IMR-90 (cell line): ENCODE results near the gene KCNMA1. TPM values are rescaled to one million over a fixed set of nuclear protein-coding genes. Genes with fewer than 3 reads are reported as not detected.

Source experiments
- ATAC-seq: fragments of 200-7000 bp; cut with Tn5 transposase; 2 replicates; pipeline ENCODE4 v1.9.1; 2020; ENCODE audit warnings: low read depth, mild to moderate bottlenecking, moderate library complexity
- BruUV-seq: library from RNA; stranded (reverse); fragments of 400-500 nt; replicated peaks from 2 replicates; lab custom pipeline; 2021; lab: Mats Ljungman, UMichigan
- CTCF ChIA-PET: fragments of 300-600 bp; formaldehyde crosslinking; extraction: SDS; loops from one replicate; lab custom pipeline; 2021; ENCODE audit warnings: antibody characterized with exemption; lab: Yijun Ruan, JAX
- POLR2A ChIA-PET: fragments of 300-600 bp; sonication (Branson Sonifier 250); formaldehyde crosslinking; loops from one replicate; lab custom pipeline; 2022; ENCODE audit warnings: antibody characterized with exemption; ENCODE audit not compliant: unreplicated experiment; lab: Charles Lee
- DNase-seq: peaks from one replicate; pipeline ENCODE4 v3.0.0; 2013
- H2AFZ ChIP-seq: replicated peaks from 2 replicates; pipeline ENCODE3; 2013; ENCODE audit warnings: low read length, mild to moderate bottlenecking; ENCODE audit not compliant: poor library complexity
- H2AK5ac ChIP-seq: 2 replicates; pipeline ENCODE4 v1.6.1; 2013; ENCODE audit warnings: low read depth, low read length, inconsistent platforms
- H2AK9ac ChIP-seq: replicated peaks from 2 replicates; pipeline ENCODE3; 2013; ENCODE audit warnings: mild to moderate bottlenecking, low read depth, low read length, moderate library complexity; ENCODE audit not compliant: poor library complexity
- H2BK120ac ChIP-seq: 2 replicates; pipeline ENCODE4 v1.6.1; 2013; ENCODE audit warnings: low read depth, low read length, inconsistent platforms
- H2BK15ac ChIP-seq: 3 replicates; pipeline ENCODE4 v1.6.1; 2013; ENCODE audit warnings: low read depth, low read length, inconsistent platforms
- H2BK20ac ChIP-seq: 2 replicates; pipeline ENCODE4 v1.6.1; 2013; ENCODE audit warnings: low read depth, mild to moderate bottlenecking, inconsistent platforms, low read length, moderate library complexity
- H2BK5ac ChIP-seq: 2 replicates; pipeline ENCODE4 v1.6.1; 2013; ENCODE audit warnings: mild to moderate bottlenecking, low read depth, low read length, inconsistent platforms; ENCODE audit not compliant: poor library complexity, severe bottlenecking
- H3K14ac ChIP-seq: replicated peaks from 2 replicates; pipeline ENCODE4 v1.6.1; 2013; ENCODE audit warnings: low read depth, low read length, inconsistent platforms
- H3K18ac ChIP-seq: 2 replicates; pipeline ENCODE4 v1.6.1; 2013; ENCODE audit warnings: low read depth, low read length, control low read depth
- H3K23ac ChIP-seq: 2 replicates; pipeline ENCODE4 v1.6.1; 2013; ENCODE audit warnings: low read depth, low read length, inconsistent platforms
- H3K27ac ChIP-seq: 2 replicates; pipeline ENCODE4 v1.5.1; 2013; ENCODE audit warnings: mild to moderate bottlenecking, control low read depth, low read length; ENCODE audit not compliant: insufficient read depth
- H3K27me3 ChIP-seq: 2 replicates; pipeline ENCODE4 v1.6.1; 2013; ENCODE audit warnings: low read length; ENCODE audit not compliant: control insufficient read depth, insufficient read depth
- H3K36me3 ChIP-seq: 2 replicates; pipeline ENCODE4 v1.6.1; 2013; ENCODE audit warnings: low read length, mixed read lengths; ENCODE audit not compliant: control insufficient read depth, insufficient read depth
- H3K4ac ChIP-seq: 2 replicates; pipeline ENCODE4 v1.6.1; 2013; ENCODE audit warnings: low read depth, low read length, inconsistent platforms
- H3K4me1 ChIP-seq: 2 replicates; pipeline ENCODE4 v1.6.1; 2013; ENCODE audit warnings: low read length, mixed read lengths; ENCODE audit not compliant: control insufficient read depth, insufficient read depth
- H3K4me2 ChIP-seq: 2 replicates; pipeline ENCODE4 v1.6.1; 2013; ENCODE audit warnings: low read depth, mild to moderate bottlenecking, control low read depth, low read length, moderate library complexity
- H3K4me3 ChIP-seq: 2 replicates; pipeline ENCODE4 v1.5.1; 2013; ENCODE audit warnings: low read depth, mild to moderate bottlenecking, control low read depth, low read length, moderate library complexity; ENCODE audit not compliant: insufficient read depth
- H3K56ac ChIP-seq: 2 replicates; pipeline ENCODE4 v1.6.1; 2013; ENCODE audit warnings: low read length, inconsistent platforms; ENCODE audit not compliant: insufficient read depth; ENCODE audit errors: extremely low read depth
- H3K79me1 ChIP-seq, 2 experiments: 2 replicates each; pipeline ENCODE4 v1.6.1; 2013; ENCODE audit warnings: low read length in 2 of 2, inconsistent platforms in 1 of 2, low read depth in 1 of 2
- H3K9ac ChIP-seq: 2 replicates; pipeline ENCODE4 v1.6.1; 2013; ENCODE audit warnings: low read depth, low read length, control low read depth
- H3K9me1 ChIP-seq: 2 replicates; pipeline ENCODE4 v1.6.1; 2013; ENCODE audit warnings: low read length, inconsistent platforms; ENCODE audit not compliant: insufficient read depth
- H3K9me3 ChIP-seq: 2 replicates; pipeline ENCODE4 v1.6.1; 2013; ENCODE audit warnings: low read length; ENCODE audit not compliant: control insufficient read depth, insufficient read depth
- H4K20me1 ChIP-seq: 2 replicates; pipeline ENCODE4 v1.6.1; 2013; ENCODE audit warnings: low read length, inconsistent platforms; ENCODE audit not compliant: insufficient read depth
- H4K5ac ChIP-seq: 2 replicates; pipeline ENCODE4 v1.6.1; 2013; ENCODE audit warnings: mild to moderate bottlenecking, low read depth, low read length, control low read depth
- H4K8ac ChIP-seq, 2 experiments: 2 replicates each; pipeline ENCODE4 v1.6.1; 2013; ENCODE audit warnings: low read depth in 2 of 2, low read length in 2 of 2, control low read depth in 1 of 2, inconsistent platforms in 1 of 2
- H4K91ac ChIP-seq: 2 replicates; pipeline ENCODE4 v1.6.1; 2013; ENCODE audit warnings: low read depth, low read length, inconsistent platforms; ENCODE audit not compliant: insufficient read depth
- BHLHE40 ChIP-seq: fragments of 150-350 bp; IDR thresholded peaks from 2 replicates; pipeline ENCODE4 v1.6.1; 2016; ENCODE audit warnings: mild to moderate bottlenecking, low read depth, low read length
- CEBPB ChIP-seq: IDR thresholded peaks from 2 replicates; pipeline ENCODE4 v1.6.1; 2012; ENCODE audit warnings: low read depth, low read length, improper control_type of control experiment
- CTCF ChIP-seq: conservative IDR thresholded peaks from 2 replicates; pipeline ENCODE4 v1.5.1; 2012; ENCODE audit warnings: mild to moderate bottlenecking, low read depth, low read length, improper control_type of control experiment
- FOS ChIP-seq: fragments of 150-350 bp; IDR thresholded peaks from 2 replicates; pipeline ENCODE4 v1.6.1; 2016; ENCODE audit warnings: low read depth, low read length
- MXI1 ChIP-seq: IDR thresholded peaks from 2 replicates; pipeline ENCODE4 v1.6.1; 2012; ENCODE audit warnings: low read depth, mild to moderate bottlenecking, low read length, moderate library complexity, borderline replicate concordance
- NFE2L2 ChIP-seq: fragments of 150-350 bp; IDR thresholded peaks from 2 replicates; pipeline ENCODE4 v1.6.1; 2016; ENCODE audit warnings: low read depth, mild to moderate bottlenecking, low read length
- RAD21 ChIP-seq: IDR thresholded peaks from 2 replicates; pipeline ENCODE4 v1.6.1; 2012; ENCODE audit warnings: low read length, improper control_type of control experiment
- SMC3 ChIP-seq: fragments of 150-350 bp; IDR thresholded peaks from 2 replicates; pipeline ENCODE4 v1.6.1; 2016; ENCODE audit warnings: low read depth, mild to moderate bottlenecking, antibody characterized with exemption, low read length, moderate library complexity
- USF2 ChIP-seq: fragments of 150-350 bp; IDR thresholded peaks from 2 replicates; pipeline ENCODE4 v1.6.1; 2017; ENCODE audit warnings: mild to moderate bottlenecking, antibody characterized with exemption, low read length, low read depth
- WGBS, 2 experiments: methylation state at CpG; one replicate each; pipeline versions ENCODE4 v1.1.5 to v1.1.7; 2013; ENCODE audit warnings: missing lambda C conversion rate in 2 of 2; ENCODE audit not compliant: insufficient read length in 1 of 2; ENCODE audit errors: extremely low coverage in 2 of 2; 5-methylcytosine and 5-hydroxymethylcytosine counted together
- dilution Hi-C: fragments of 300-500 bp; cut with HindIII; formaldehyde crosslinking; loops from one replicate; pipeline ENCODE4 v1.14.3; 2018; ENCODE audit warnings: low sequenced_read_pairs; ENCODE audit not compliant: unreplicated experiment
- in situ Hi-C: fragments of 300-500 bp; cut with MboI; formaldehyde crosslinking; loops from 3 replicates; pipeline ENCODE4 v1.14.3; 2019; ENCODE audit warnings: low sequenced_read_pairs, inconsistent platforms, mixed read lengths
- intact Hi-C: fragments of 100-400 bp; cut with micrococcal nuclease; formaldehyde crosslinking; loops from 2 replicates; pipeline ENCODE4 v1.10.0; 2022
- polyA plus RNA-seq, 3 experiments: library from polyadenylated mRNA; depleted of rRNA; stranded (reverse); fragments of >200 nt; gene quantifications; 2 replicates each; pipeline ENCODE4 v1.2.3, GENCODE V29; 2012; ENCODE audit warnings: low replicate concordance in 1 of 3
- total RNA-seq: library from RNA; depleted of rRNA; stranded (reverse); fragments of >200 nt; gene quantifications from 2 replicates; pipeline ENCODE4 v1.2.3, GENCODE V29; 2012

Gene KCNMA1
- total and polyA plus RNA-seq, 2 of the 4 experiments (the other 2 are of a cell fraction): 25.6 to 29.6 TPM

- in situ Hi-C loops (no loop called here), dilution Hi-C loops (no loop called here), intact Hi-C loops (loop anchor here (5.0 to 10.0 kb wide), 2 partner anchors 132 to 251 kb away; partner anchors contain the start of gene KCNMA1)
- Histone ChIP-seq H3K14ac (peak overlapping the region; percentile 95), H4K20me1 (peaks cover 3% of the 10 kb centered on the region; the same call in 1 of the 2 replicates), H3K4me3 (no peak overlapping the region), H2AK5ac (peak overlapping the region; percentile 97), H3K4me1 (peaks cover 36% of the 10 kb centered on the region), H3K9me3 (no peaks in the 10 kb centered on the region), H3K18ac (peak overlapping the region; percentile 93), H2BK5ac (peak overlapping the region; percentile 98), H4K5ac (peak overlapping the region; percentile 79), H4K91ac (peak overlapping the region; percentile 97), H3K79me1 (peaks cover 2 to 47% of the 10 kb centered on the region in 2 experiments; a peak in 2 of 4 replicates), H3K27ac (peak overlapping the region; percentile 96), H2BK15ac (peak overlapping the region; percentile 87), H2AFZ (peak overlapping the region; percentile 77), H3K27me3 (no peaks in the 10 kb centered on the region), H3K36me3 (no peaks in the 10 kb centered on the region), H2BK120ac (peak overlapping the region; percentile 97), H4K8ac (peak overlapping the region; percentile 73 to 95), H2AK9ac (peak overlapping the region; percentile 90), H2BK20ac (peak overlapping the region; percentile 96), H3K9me1 (peaks cover 43% of the 10 kb centered on the region), H3K23ac (peak overlapping the region; percentile 99), H3K4me2 (peak overlapping the region; percentile 70), H3K4ac (peak overlapping the region; percentile 94), H3K9ac (no peak overlapping the region), H3K56ac (peak overlapping the region; percentile 98)
- BruUV-seq: no TSS peak
- peak; percentile 66 for ATAC-seq
- no peak; the same call in 1 of the 2 replicates for TF ChIP-seq RAD21
- TF ChIP-seq CTCF: no peak
- TF ChIP-seq NFE2L2: 0 out of 2 replicates have a peak, but pooled peaks have one; percentile 7
- TF ChIP-seq CEBPB: no peak
- peak; percentile 81 for TF ChIP-seq FOS
- peak; percentile 41; the same call in 1 of the 2 replicates for TF ChIP-seq MXI1
- TF ChIP-seq USF2: peak; percentile 70
- TF ChIP-seq SMC3: no peak
- TF ChIP-seq BHLHE40: peak; percentile 98
- POLR2A ChIA-PET: interaction anchor here (0.6 to 1.0 kb wide), 2 partner anchors 90 to 111 kb away, joined by 3 read pairs; no protein-coding TSS in a partner anchor
- CTCF ChIA-PET: interaction anchor here (0.8 to 1.7 kb wide), 8 partner anchors 8 to 332 kb away, joined by 3 to 7 read pairs (median 4); no protein-coding TSS in a partner anchor
- WGBS, 2 experiments: 0% methylated on average over 1 of the region's 2 CpGs; no CpG with 5 or more reads in 1 of the 2 experiments
- DNase-seq: peak; percentile 91
These were observed 131.9 kb downstream of the KCNMA1 start for GRCh38 chr10:77505431-77506334.
